Measurements from ENCODE around the gene HSD17B12. TPM values are rescaled to one million over a fixed set of nuclear protein-coding genes. Genes with fewer than 3 reads are reported as not detected.

HSD17B12 gene
- 48.4 TPM for total RNA-seq

DNA sequence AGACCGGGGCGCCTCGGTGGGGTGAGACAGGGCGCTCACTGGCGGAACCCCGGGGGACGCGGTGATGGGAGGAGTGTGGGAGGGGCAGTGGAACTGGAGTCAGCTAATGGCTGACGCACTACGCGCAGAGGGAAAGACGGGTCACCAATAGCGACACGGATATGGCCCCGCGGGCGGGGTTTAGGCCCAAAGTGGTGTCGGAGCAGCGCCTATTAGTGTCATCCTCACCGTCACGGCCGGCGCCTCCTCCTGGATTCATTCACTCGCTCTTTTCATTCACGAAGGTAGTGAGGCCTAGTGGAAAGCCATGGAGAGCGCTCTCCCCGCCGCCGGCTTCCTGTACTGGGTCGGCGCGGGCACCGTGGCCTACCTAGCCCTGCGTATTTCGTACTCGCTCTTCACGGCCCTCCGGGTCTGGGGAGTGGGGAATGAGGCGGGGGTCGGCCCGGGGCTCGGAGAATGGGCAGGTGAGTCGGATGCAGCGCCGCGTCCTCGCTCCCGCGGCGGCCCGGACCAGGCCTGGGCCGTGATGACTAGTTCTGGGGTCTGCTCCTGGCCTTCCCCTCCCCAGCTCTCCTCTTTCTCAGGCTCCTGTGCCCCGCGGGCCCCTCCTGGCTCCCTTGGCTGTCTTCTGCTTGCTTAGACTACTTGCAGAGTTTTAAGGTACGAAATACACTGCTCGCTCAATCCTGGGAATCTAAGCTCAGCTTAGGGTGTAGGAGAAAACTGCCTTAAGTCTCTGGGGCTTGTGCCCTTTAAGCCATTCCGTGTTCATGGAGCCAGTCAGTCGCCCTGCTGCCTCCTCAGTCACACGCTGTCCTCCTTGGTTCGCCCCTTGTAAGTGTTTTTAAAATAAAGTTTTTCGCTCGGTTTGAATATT is at the start of gene HSD17B12:
Gene HSD17B12, plus strand, starts transcription at position 218 of the 880 bp plus-strand sequence. Its CDS starts 90 bp downstream, at position 308.
- Histone ChIP-seq H3K27ac (peak within 1 kb of the TSS; percentile 86), H3K9me3 (no peaks in the 10 kb centered on the region), H3K4me1 (peaks cover 27% of the 10 kb centered on the region), H3K4me3 (peak within 1 kb of the TSS; percentile 66 to 90), H3K36me3 (no peaks in the 10 kb centered on the region), H3K27me3 (no peaks in the 10 kb centered on the region)
- DNase-seq (ENCODE audit: extremely low spot score in 2 of 2): peak; percentile 97 to 99
- intact Hi-C loops (cut with DNase I): no loop called here
- TF ChIP-seq POLR2AphosphoS5 (IDR thresholded peaks at IDR 0.05; ENCODE audit: insufficient read depth in 1 of 2, low read depth in 1 of 2) (peak; percentile 92 to 94), POLR2A (IDR thresholded peaks at IDR 0.05) (peak in 1 of 2 donors; percentile 73)
- TF ChIP-seq, protein P1, sequence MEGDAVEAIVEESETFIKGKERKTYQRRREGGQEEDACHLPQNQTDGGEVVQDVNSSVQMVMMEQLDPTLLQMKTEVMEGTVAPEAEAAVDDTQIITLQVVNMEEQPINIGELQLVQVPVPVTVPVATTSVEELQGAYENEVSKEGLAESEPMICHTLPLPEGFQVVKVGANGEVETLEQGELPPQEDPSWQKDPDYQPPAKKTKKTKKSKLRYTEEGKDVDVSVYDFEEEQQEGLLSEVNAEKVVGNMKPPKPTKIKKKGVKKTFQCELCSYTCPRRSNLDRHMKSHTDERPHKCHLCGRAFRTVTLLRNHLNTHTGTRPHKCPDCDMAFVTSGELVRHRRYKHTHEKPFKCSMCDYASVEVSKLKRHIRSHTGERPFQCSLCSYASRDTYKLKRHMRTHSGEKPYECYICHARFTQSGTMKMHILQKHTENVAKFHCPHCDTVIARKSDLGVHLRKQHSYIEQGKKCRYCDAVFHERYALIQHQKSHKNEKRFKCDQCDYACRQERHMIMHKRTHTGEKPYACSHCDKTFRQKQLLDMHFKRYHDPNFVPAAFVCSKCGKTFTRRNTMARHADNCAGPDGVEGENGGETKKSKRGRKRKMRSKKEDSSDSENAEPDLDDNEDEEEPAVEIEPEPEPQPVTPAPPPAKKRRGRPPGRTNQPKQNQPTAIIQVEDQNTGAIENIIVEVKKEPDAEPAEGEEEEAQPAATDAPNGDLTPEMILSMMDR (IDR thresholded peaks at IDR 0.05): no peak

DNA sequence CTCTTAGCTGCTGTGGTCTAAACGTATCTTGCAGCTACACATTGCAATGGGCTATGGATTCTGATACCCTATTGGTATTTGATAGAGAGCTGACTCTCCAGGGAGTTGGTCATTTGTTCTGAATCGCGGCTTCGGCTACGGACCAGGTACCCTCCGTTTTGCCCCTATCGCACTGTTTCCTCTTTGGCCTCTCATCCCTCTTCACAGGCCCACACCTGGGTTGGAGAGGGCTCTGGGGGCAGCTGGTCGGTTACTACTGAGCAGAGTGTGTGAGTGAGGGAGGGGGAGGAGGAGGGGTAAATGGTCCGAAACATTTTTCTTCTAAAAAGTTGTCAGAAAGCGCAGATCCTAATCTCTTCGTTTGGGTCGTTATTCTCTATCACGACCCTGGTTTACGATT is 48.8 kb upstream of the HSD17B12 start:
- Histone ChIP-seq H3K27me3 (no peaks in the 10 kb centered on the region), H3K4me1 (no peaks in the 10 kb centered on the region), H3K36me3 (no peaks in the 10 kb centered on the region), H3K27ac (no peak overlapping the region), H3K9me3 (no peaks in the 10 kb centered on the region), H3K4me3 (no peak overlapping the region)
- intact Hi-C loops (cut with DNase I): no loop called here
- no peak for TF ChIP-seq POLR2AphosphoS5 (IDR thresholded peaks at IDR 0.05; ENCODE audit: insufficient read depth in 1 of 2, low read depth in 1 of 2)
- TF ChIP-seq POLR2A (IDR thresholded peaks at IDR 0.05): no peak
- TF ChIP-seq, protein P1 (IDR thresholded peaks at IDR 0.05): no peak
- DNase-seq (ENCODE audit: extremely low spot score in 2 of 2): no peak

DNA sequence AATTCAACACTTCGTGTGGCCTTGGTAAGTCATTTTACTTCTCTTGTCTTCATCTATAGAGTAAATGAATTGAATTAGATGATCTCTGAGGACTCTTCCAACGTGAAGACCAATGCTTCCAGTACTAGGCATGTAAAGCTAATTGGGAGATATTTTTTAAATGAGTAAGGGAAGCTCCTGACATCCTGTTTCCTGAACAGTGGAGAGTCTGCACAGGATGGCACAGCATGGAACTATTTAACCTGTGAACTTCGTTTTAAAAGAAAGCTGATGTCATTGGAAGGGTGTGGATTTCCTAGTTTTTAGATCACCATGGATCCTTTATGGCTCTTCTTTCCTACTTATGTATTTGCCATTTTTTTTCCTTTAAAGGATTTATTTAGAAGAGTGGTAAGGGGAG is 48.4 kb upstream of the HSD17B12 start:
- Histone ChIP-seq H3K27ac (no peak overlapping the region), H3K36me3 (no peaks in the 10 kb centered on the region), H3K9me3 (no peaks in the 10 kb centered on the region), H3K4me3 (no peak overlapping the region), H3K4me1 (no peaks in the 10 kb centered on the region), H3K27me3 (no peaks in the 10 kb centered on the region)
- DNase-seq (ENCODE audit: extremely low spot score in 2 of 2): no peak
- TF ChIP-seq POLR2AphosphoS5 (IDR thresholded peaks at IDR 0.05; ENCODE audit: insufficient read depth in 1 of 2, low read depth in 1 of 2) (no peak), POLR2A (IDR thresholded peaks at IDR 0.05) (no peak)
- TF ChIP-seq, protein P1 (IDR thresholded peaks at IDR 0.05): no peak
- intact Hi-C loops (cut with DNase I): no loop called here

DNA sequence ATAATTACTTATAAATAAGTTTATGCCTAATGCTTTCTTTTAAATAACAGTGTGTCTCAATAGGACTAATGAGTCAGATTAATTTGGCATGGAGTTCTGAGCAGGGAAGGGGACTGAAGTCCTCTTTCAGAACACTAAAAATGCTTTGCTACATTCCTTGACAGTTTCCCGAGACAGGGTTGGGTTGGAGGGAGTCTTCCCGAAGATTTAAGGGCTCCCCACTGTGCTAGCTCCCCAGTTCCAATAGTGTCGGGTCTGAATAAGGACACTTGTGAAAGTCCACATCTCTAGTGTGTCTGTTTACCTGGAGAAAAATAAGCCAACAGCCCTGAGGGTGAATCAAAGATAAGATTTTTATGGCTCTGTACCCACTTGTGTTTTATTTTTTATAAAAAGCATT is 41.8 kb upstream of the HSD17B12 start:
- H3K27me3 ChIP-seq: no peaks in the 10 kb centered on the region
- no peak for TF ChIP-seq POLR2AphosphoS5 (IDR thresholded peaks at IDR 0.05; ENCODE audit: insufficient read depth in 1 of 2, low read depth in 1 of 2)
- TF ChIP-seq, protein P1 (IDR thresholded peaks at IDR 0.05): no peak
- TF ChIP-seq POLR2A (IDR thresholded peaks at IDR 0.05): no peak
- DNase-seq (ENCODE audit: extremely low spot score in 2 of 2): no peak

DNA sequence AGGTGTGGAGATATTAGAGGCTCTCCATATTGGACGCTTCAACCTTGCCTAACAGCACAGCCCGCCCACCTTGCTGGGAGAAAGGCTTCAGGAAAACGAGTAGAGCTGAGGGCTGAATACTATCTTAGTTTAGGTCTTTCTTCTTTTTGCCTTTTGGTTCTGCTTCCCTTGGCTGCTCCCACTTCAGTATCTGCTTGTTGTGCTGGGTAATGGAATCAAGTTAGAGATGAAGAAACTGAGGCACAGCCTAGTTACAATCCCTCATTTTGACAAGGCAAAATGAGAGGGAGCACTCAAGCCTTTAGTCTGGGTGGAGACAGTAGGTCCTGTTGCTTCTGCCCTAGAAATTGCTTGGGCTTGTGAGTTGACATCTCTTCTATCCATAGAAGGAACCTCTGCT is 41.3 kb upstream of the HSD17B12 start:
- Histone ChIP-seq H3K9me3 (no peaks in the 10 kb centered on the region), H3K4me1 (no peaks in the 10 kb centered on the region), H3K36me3 (no peaks in the 10 kb centered on the region), H3K27ac (no peak overlapping the region), H3K4me3 (no peak overlapping the region), H3K27me3 (no peaks in the 10 kb centered on the region)
- intact Hi-C loops (cut with DNase I): no loop called here
- TF ChIP-seq, protein P1 (IDR thresholded peaks at IDR 0.05): no peak
- no peak for TF ChIP-seq POLR2AphosphoS5 (IDR thresholded peaks at IDR 0.05; ENCODE audit: insufficient read depth in 1 of 2, low read depth in 1 of 2)
- TF ChIP-seq POLR2A (IDR thresholded peaks at IDR 0.05): no peak
- no peak for DNase-seq (ENCODE audit: extremely low spot score in 2 of 2)

More for the DNA sequence above, 41.8 kb upstream of the HSD17B12 start:
- no peaks in the 10 kb centered on the region for H3K9me3 ChIP-seq
- H3K4me1 ChIP-seq: no peaks in the 10 kb centered on the region
- H3K27ac ChIP-seq: no peak overlapping the region
- H3K4me3 ChIP-seq: no peak overlapping the region
- no peaks in the 10 kb centered on the region for H3K36me3 ChIP-seq
- intact Hi-C loops (cut with DNase I): no loop called here
